ENCODE data around the gene EEF2KMT. TPM values are rescaled to one million over a fixed set of nuclear protein-coding genes. Genes with fewer than 3 reads are reported as not detected.
"Not testable (repeated sequence)": the region's sequence is repeated elsewhere in the genome, so short reads cannot be mapped to it uniquely, and the experiment has no call there.

Gene EEF2KMT
- total RNA-seq, 4 donors from 2014 or later: 4.5 to 7.2 (median 6.5) TPM

DNA sequence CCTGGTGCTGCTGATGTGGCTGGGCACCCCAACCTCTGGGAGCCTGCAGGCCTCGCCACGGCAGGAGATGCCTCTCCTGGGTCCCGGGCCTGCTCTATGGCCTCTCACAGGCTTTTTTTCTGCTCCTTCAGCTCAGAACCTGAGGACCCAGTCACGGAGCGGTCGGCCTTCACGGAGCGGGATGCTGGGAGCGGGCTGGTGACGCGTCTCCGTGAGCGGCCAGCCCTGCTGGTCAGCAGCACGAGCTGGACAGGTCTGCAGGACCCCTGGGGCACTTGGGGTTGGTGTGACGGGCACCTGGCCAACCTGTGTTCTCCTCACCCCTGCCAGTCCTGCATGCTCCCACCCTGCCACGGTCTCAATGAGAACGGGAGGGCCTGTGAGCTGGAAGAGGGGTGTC lies 19.0 kb downstream of the EEF2KMT start:
- Histone ChIP-seq H3K4me3 (no peak overlapping the region), H3K27me3 (no peaks in the 10 kb centered on the region), H3K4me1 (peaks cover 0 to 11% (median 5%) of the 10 kb centered on the region in 4 donors), H3K36me3 (peaks cover 0 to 18% (median 3%) of the 10 kb centered on the region in 4 donors), H3K9me3 (no peaks in the 10 kb centered on the region), H3K27ac (no peak overlapping the region)
- intact Hi-C loops (cut with DNase I; ENCODE audit: low total_unique reads) (no loop called here), in situ Hi-C loops (cut with MboI; ENCODE audit: low pct_ligation_motif_present in 1 of 4, low pct_unique_long_range_greater_than_20kb in 1 of 4, low sequenced_read_pairs in 3 of 4) (no loop called here)
- DNase-seq: no peak
- WGBS, 2 donors (ENCODE audit: low coverage in 1 of 2): 92 to 100% methylated on average over 1 to 16 of the region's 17 CpGs
- TF ChIP-seq POLR2A (IDR thresholded peaks at IDR 0.05) (no peak), EP300 (IDR thresholded peaks at IDR 0.05; ENCODE audit: low read depth) (no peak), POLR2AphosphoS5 (IDR thresholded peaks at IDR 0.05) (no peak)
- TF ChIP-seq, protein P1, sequence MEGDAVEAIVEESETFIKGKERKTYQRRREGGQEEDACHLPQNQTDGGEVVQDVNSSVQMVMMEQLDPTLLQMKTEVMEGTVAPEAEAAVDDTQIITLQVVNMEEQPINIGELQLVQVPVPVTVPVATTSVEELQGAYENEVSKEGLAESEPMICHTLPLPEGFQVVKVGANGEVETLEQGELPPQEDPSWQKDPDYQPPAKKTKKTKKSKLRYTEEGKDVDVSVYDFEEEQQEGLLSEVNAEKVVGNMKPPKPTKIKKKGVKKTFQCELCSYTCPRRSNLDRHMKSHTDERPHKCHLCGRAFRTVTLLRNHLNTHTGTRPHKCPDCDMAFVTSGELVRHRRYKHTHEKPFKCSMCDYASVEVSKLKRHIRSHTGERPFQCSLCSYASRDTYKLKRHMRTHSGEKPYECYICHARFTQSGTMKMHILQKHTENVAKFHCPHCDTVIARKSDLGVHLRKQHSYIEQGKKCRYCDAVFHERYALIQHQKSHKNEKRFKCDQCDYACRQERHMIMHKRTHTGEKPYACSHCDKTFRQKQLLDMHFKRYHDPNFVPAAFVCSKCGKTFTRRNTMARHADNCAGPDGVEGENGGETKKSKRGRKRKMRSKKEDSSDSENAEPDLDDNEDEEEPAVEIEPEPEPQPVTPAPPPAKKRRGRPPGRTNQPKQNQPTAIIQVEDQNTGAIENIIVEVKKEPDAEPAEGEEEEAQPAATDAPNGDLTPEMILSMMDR (IDR thresholded peaks at IDR 0.05): no peak

DNA sequence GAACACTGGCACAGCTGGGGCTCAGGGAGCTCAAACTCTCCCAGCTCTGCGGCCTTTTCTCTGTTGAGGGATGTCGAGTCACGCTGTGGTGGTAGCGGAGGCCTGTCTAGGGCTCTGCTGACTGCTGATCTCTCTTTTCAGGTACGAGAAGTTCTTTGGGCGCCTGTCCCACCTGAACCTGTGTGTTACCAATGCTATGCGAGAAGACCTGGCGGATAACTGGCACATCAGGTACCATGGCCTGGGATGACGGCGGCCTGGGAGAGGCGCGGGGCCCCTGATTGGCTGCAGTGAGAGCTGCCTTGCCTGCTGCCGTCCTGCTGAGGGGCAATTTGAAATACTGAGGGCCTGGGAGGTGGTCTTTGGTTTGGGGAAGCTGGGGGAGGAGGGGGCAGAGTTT lies 20.3 kb downstream of the EEF2KMT start:
- peaks cover 0 to 19% (median 13%) of the 10 kb centered on the region in 4 donors for H3K4me1 ChIP-seq
- no peak for TF ChIP-seq POLR2AphosphoS5 (IDR thresholded peaks at IDR 0.05)
- no peak for TF ChIP-seq POLR2A (IDR thresholded peaks at IDR 0.05)
- no peak for TF ChIP-seq EP300 (IDR thresholded peaks at IDR 0.05; ENCODE audit: low read depth)
- TF ChIP-seq, protein P1 (IDR thresholded peaks at IDR 0.05): no peak
- no peaks in the 10 kb centered on the region for H3K9me3 ChIP-seq
- intact Hi-C loops (cut with DNase I; ENCODE audit: low total_unique reads) (no loop called here), in situ Hi-C loops (cut with MboI; ENCODE audit: low pct_ligation_motif_present in 1 of 4, low pct_unique_long_range_greater_than_20kb in 1 of 4, low sequenced_read_pairs in 3 of 4) (no loop called here)
- no peaks in the 10 kb centered on the region for H3K27me3 ChIP-seq
- DNase-seq: no peak
- 97% methylated on average over 13 of the region's 13 CpGs; no CpG with 5 or more reads in 1 of the 2 donors for whole genome bisulfite sequencing, 2 donors (ENCODE audit: low coverage in 1 of 2)
- H3K27ac ChIP-seq: no peak overlapping the region
- H3K4me3 ChIP-seq: no peak overlapping the region
- peaks cover 0 to 18% (median 3%) of the 10 kb centered on the region in 4 donors for H3K36me3 ChIP-seq

DNA sequence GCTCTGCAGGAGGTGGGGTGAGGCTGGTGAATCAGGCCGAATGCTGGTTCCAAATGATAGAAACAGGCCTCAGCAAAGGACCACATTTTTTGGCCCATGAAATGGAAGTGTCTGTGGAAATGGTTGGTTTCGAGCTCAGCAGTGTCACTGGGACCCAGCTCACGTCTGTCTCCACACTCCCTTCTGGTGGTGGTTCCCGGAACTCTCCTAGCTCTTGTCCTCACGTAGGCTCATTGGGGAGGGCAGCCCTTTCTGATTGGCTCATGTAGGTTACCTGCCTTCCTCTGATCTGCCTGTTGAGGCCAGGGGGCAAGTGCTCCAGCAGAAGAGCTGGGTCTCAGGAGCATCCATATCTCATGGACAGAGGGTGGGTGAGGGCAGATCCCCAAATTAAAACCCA lies 22.0 kb downstream of the EEF2KMT start:
- H3K27me3 ChIP-seq: no peaks in the 10 kb centered on the region
- H3K36me3 ChIP-seq: peaks cover 0 to 18% (median 3%) of the 10 kb centered on the region in 4 donors
- intact Hi-C loops (cut with DNase I; ENCODE audit: low total_unique reads): no loop called here
- H3K9me3 ChIP-seq: no peaks in the 10 kb centered on the region
- in situ Hi-C loops (cut with MboI; ENCODE audit: low pct_ligation_motif_present in 1 of 4, low pct_unique_long_range_greater_than_20kb in 1 of 4, low sequenced_read_pairs in 3 of 4): no loop called here
- no peak overlapping the region for H3K27ac ChIP-seq
- no peak for DNase-seq
- H3K4me3 ChIP-seq: no peak overlapping the region
- 92% methylated on average over 5 of the region's 5 CpGs; no CpG with 5 or more reads in 1 of the 2 donors for WGBS, 2 donors (ENCODE audit: low coverage in 1 of 2)
- peaks cover 3 to 21% (median 13%) of the 10 kb centered on the region in 4 donors for H3K4me1 ChIP-seq
- no peak for TF ChIP-seq POLR2AphosphoS5 (IDR thresholded peaks at IDR 0.05)

DNA sequence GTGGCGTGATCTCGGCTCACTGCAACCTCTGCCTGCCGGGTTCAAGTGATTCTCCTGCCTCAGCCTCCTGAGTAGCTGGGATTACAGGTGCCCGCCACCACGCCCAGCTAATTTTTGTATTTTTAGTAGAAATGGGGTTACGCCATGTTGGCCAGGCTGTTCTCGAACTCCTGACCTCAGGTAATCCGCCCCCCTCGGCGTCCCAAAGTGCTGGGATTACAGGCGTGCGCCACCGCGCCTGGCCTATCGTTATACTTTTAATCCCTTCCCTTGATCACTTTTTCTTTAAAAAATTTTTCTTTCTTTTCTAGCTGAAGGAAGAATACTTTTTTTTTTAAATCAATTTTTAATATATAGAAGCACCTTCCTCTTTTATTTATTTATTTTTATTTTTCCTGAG lies 23.8 kb downstream of the EEF2KMT start:
- H3K4me3 ChIP-seq; H3K27ac ChIP-seq; DNase-seq; in situ Hi-C loops (cut with MboI; ENCODE audit: low pct_ligation_motif_present in 1 of 4, low pct_unique_long_range_greater_than_20kb in 1 of 4, low sequenced_read_pairs in 3 of 4); H3K27me3 ChIP-seq; H3K9me3 ChIP-seq; intact Hi-C loops (cut with DNase I; ENCODE audit: low total_unique reads): not testable (repeated sequence)
- 95 to 98% methylated on average over 9 to 15 of the region's 15 CpGs for WGBS, 2 donors (ENCODE audit: low coverage in 1 of 2)
- peaks cover 3 to 16% (median 11%) of the 10 kb centered on the region in 4 donors for H3K4me1 ChIP-seq
- H3K36me3 ChIP-seq: peaks cover 0 to 18% (median 3%) of the 10 kb centered on the region in 4 donors

DNA sequence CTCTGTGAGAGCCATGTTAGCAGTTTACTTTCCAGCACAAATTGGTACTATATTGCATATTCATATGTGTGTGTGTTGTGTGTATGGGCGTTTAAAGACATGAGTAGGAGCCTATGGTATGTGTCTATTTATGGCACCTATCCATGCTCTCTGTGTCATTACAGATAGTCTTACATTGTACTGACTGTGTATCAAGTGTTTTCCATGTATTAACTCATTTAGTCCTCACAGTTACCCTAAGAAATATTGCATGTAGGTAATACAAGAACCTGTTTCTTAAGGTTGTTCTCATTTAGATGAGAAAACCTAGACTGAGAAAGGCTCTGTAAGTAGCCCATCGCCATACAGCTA lies 24.3 kb downstream of the EEF2KMT start:
- peaks cover 3 to 16% (median 11%) of the 10 kb centered on the region in 4 donors for H3K4me1 ChIP-seq
- TF ChIP-seq EP300 (IDR thresholded peaks at IDR 0.05; ENCODE audit: low read depth) (no peak), POLR2AphosphoS5 (IDR thresholded peaks at IDR 0.05) (no peak), POLR2A (IDR thresholded peaks at IDR 0.05) (no peak)
- TF ChIP-seq, protein P1 (IDR thresholded peaks at IDR 0.05): no peak
- 79 to 83% methylated on average over 2 of the region's 2 CpGs for WGBS, 2 donors (ENCODE audit: low coverage in 1 of 2)
- no peak overlapping the region for H3K4me3 ChIP-seq
- in situ Hi-C loops (cut with MboI; ENCODE audit: low pct_ligation_motif_present in 1 of 4, low pct_unique_long_range_greater_than_20kb in 1 of 4, low sequenced_read_pairs in 3 of 4): no loop called here
- H3K27ac ChIP-seq: no peak overlapping the region
- no peaks in the 10 kb centered on the region for H3K9me3 ChIP-seq
- intact Hi-C loops (cut with DNase I; ENCODE audit: low total_unique reads): no loop called here
- H3K27me3 ChIP-seq: no peaks in the 10 kb centered on the region
- peaks cover 0 to 14% (median 3%) of the 10 kb centered on the region in 4 donors for H3K36me3 ChIP-seq
- no peak for DNase-seq

Measured in transverse colon (tissue), 4 donors.